Activated T-helper 1 cell treated with anti-CD3 and anti-CD28 coated beads, Interleukin-12 subunit alpha, Interleukin-12 subunit beta, Interleukin-2, Interleukin-4 antibody, amounts not matched to agents 30 ng/mL and 10 ng/mL and 1 ng/mL, durations not matched to agents 14 hours and 24 hours and 36 hours (primary cell): ENCODE data around the gene ESPNL. TPM values are rescaled to one million over a fixed set of nuclear protein-coding genes. Genes with fewer than 3 reads are reported as not detected.

Experiments used
- DNase-seq: peaks from one replicate; pipeline ENCODE4 v3.0.0; 2021; ENCODE audit warnings: low spot score
- H3K27ac Mint-ChIP-seq: one replicate; pipeline ENCODE4 v1.8.0; 2021; ENCODE audit warnings: mild to moderate bottlenecking, mixed read lengths
- H3K27me3 Mint-ChIP-seq: one replicate; pipeline ENCODE4 v1.8.0; 2022; ENCODE audit warnings: mild to moderate bottlenecking, moderate library complexity, mixed read lengths; ENCODE audit not compliant: insufficient read depth
- H3K36me3 Mint-ChIP-seq: one replicate; pipeline ENCODE4 v1.8.0; 2021; ENCODE audit warnings: low read depth, mixed read lengths
- H3K4me1 Mint-ChIP-seq: one replicate; pipeline ENCODE4 v1.8.0; 2021; ENCODE audit warnings: low read depth, mixed read lengths
- H3K4me3 Mint-ChIP-seq: one replicate; pipeline ENCODE4 v1.8.0; 2021; ENCODE audit warnings: mild to moderate bottlenecking, moderate library complexity, mixed read lengths
- H3K9me3 Mint-ChIP-seq: one replicate; pipeline ENCODE4 v1.8.0; 2021; ENCODE audit warnings: mixed read lengths
- intact Hi-C: fragments of 100-400 bp; cut with micrococcal nuclease; formaldehyde crosslinking; loops from one replicate; pipeline ENCODE4 v1.15.1; 2024
- total RNA-seq: library from RNA; stranded (reverse); gene quantifications from 2 replicates; pipeline ENCODE4 v1.2.3, GENCODE V29; 2022

Gene ESPNL
- total RNA-seq, 1 donor from 2014 or later: 0.05 TPM

DNA sequence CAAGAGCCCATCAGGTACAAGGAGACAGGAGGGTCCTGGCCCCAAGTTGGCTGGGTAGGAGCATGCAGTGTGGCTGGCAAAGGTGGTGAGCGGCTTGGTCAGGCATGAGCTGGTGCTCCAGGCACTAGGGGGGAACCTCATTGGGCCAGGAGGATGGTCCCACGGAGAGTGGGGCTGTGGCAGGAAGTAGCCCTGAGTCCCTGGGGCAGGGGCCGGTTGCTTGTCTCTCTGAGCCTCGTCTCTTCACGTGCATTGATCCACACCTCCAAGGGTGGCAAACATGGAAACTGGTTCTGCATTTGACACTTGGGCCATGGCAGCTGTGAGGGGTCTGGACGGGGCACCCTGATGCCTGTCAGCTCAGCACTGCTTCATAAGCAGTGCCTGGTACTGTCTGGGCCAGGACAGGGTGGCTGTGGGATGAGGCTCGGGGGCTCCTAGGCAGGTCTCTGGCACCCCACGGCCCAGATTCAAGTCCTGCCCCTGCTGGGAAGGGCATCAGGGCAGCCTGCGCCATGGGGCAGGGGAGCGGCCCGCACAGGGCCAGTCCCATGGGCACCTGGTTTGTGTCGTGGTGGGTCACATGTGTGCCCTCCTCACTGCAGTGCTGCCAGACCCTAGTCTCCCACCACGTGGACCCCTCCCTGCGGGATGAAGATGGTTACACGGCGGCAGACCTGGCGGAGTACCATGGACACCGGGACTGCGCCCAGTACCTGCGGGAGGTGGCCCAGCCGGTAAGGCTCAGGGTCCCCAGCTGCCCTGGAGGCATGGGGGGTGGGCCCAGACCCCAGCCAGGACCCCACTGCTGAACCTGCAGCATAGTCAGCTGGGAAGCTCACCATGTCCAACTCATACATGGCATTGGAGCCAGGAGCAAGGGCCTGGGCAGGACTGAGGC lies 16.4 kb downstream of the ESPNL start:
- intact Hi-C loops: no loop called here
- H3K9me3 Mint-ChIP-seq: peaks cover 18% of the 10 kb centered on the region
- H3K4me1 Mint-ChIP-seq: no peaks in the 10 kb centered on the region

DNA sequence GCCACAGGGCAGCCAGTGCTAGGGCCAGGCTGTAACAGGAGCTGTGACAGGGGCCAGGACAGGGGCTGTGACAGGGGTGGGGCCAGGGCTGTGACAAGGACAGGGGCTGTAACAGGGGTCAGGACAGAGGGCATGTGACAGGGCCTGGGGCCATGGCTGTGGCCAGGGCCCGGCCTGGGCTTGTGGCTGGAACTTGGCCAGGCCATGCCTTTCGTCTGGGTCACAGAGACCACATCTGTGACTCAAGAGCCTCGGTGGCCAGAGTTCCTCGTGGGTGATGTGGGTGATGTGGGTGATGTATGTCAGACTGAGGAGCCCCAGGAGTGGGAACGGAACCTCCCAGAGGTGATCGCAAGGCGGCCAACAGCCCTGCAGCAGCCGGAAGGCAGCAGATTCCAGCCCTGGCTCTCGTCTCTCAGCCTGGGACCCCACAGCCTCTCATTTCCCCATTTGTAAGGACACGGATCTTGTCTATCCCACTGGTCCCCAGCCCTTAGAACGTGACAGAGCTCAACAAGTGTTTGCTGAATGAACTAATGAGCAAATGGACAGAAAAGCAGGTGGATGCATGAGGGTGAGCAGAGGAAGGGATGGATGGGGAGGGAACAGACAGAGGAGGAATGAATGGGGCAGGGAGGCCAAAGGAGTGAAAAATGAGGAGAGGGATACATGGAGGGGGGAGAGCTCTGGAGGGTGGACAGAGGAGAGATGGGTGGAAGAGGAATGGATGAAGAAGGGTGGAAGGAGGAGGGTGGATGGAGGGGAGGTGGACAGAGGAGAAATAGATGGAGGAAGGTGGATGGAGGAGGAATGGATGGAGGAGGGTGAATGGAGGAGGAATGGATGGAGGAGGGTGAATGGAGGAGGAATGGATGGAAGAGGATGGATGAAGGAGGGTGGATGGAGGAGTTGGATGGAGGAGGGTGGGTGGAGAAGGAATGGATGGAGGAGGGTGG lies 17.3 kb downstream of the ESPNL start:
- no peak overlapping the region for H3K4me3 Mint-ChIP-seq
- intact Hi-C loops: no loop called here
- H3K4me1 Mint-ChIP-seq: no peaks in the 10 kb centered on the region
- no peak overlapping the region for H3K27ac Mint-ChIP-seq
- H3K36me3 Mint-ChIP-seq: no peaks in the 10 kb centered on the region
- peaks cover 10% of the 10 kb centered on the region for H3K9me3 Mint-ChIP-seq
- DNase-seq: no peak
- no peaks in the 10 kb centered on the region for H3K27me3 Mint-ChIP-seq

More for the DNA sequence above, 16.4 kb downstream of the ESPNL start:
- Mint-ChIP-seq H3K27ac (no peak overlapping the region), H3K36me3 (no peaks in the 10 kb centered on the region), H3K27me3 (no peaks in the 10 kb centered on the region), H3K4me3 (no peak overlapping the region)
- DNase-seq: no peak

DNA sequence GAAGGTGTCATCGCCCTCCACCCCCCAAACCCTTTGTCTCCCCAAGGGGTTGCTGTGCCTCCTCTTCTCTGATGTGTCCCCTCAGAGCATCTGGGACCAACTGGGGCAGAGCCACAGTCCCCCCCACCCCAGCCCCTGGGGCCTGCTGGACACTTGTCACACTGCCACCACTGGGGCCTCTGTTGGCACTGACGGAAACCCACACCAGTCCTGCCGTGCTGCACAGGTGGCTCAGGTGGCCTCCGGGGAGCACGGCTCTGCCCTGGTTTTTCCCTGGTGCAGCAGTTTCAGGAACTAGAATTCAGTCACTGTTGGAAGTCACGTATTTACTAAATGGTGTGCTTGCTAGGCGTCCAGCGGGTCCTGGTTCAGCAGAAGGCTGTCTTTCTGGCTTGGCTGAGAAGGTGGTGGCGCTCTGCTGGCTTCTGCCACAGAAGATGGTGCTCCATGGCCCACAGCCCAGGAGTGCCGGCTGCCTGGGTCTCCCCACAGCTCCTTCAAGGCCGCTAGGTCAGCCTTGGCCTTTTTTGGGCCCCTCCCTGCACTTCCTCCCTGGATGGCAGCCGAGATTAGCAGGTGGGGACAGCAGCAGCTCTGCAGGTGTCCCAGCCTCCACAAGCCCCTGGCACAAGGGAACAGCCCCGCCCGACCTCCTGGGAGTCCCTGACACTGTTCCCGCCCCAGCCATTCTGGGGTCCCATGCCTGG lies 19.8 kb downstream of the ESPNL start:
- Mint-ChIP-seq H3K36me3 (no peaks in the 10 kb centered on the region), H3K4me1 (no peaks in the 10 kb centered on the region), H3K27ac (no peak overlapping the region), H3K4me3 (no peak overlapping the region), H3K9me3 (no peaks in the 10 kb centered on the region), H3K27me3 (no peaks in the 10 kb centered on the region)
- intact Hi-C loops: no loop called here
- DNase-seq: no peak

DNA sequence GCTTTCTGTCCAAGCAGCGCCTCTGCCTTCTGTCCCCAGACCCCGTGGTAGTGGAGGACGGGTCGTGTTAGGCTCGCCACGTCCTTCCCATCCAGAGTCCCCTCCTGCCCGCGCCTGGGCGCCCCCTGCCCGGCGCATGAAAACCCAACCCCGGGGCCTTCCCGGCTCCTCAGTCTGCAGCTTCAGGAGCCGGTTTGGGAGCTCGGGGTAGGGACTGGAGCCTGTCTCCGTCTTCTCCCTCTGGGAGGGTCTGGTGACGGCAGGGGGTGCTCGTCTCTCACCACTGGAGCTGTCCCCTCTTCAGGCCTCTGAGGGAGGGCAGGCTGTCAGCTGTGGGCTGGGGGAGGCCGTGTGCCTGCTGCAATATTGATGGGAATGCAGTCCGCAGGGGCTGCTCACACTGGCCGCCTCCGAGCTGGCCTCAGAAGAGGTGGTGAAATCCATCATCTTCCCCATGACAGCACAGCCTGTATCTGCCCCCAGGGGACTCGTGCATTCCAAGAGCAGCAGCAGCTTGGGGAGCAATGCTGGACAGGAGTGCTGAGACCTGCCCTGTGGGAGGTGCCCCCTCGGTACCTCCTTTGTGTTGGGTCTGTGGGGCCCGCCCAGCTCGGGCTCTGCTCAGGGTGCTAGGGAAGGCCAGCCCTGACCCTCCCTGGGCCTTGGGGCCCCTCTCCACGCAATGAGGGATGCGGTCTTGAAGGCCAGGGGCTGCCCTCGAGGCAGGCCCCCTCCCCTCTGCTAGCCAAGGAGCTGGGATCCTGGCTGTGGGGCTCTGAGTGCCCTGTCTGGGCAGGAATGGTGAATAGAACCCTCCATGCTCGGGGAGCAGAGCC lies 20.5 kb downstream of the ESPNL start:
- Mint-ChIP-seq H3K4me1 (no peaks in the 10 kb centered on the region), H3K36me3 (no peaks in the 10 kb centered on the region), H3K4me3 (no peak overlapping the region)

DNA sequence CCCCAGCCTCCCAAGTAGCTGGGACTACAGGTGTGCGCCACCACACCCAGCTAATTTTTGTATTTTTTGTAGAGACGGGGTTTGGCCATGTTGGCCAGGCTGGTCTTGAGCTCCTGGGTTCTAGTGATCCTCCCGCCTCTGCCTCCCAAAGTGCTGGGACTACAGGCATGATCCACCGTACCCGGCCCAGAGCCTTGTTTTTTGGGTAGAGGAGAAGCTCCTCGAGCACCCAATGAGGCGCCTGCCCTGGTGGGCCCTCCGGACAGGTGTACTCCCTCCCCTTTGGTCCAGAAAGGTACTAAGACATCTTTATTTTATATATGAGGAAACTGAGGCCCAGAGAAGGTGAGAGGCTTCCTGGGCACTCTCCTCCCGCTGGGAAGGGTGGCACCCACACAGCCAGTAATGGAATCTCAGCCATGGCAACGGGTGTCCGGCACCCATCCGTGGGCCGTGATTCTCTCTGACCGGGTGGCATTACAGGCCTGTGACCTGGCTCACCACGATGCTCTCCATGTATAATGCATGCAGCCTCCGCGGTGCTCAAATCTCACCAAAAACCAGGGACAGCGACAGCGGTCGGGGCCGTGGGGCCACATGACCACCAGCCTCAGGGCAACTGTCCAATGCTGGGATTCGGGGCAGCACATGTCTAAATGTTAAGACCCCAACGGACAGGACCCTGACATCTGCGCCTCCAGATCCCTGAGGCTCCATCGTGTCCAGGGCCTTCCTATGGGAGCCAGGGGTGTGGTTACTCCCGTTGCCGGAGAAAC lies 21.6 kb downstream of the ESPNL start:
- Mint-ChIP-seq H3K4me3 (no peak overlapping the region), H3K4me1 (no peaks in the 10 kb centered on the region), H3K27me3 (no peaks in the 10 kb centered on the region), H3K36me3 (no peaks in the 10 kb centered on the region), H3K9me3 (no peaks in the 10 kb centered on the region), H3K27ac (no peak overlapping the region)
- no peak for DNase-seq
- intact Hi-C loops: no loop called here

More for the DNA sequence above, 20.5 kb downstream of the ESPNL start:
- Mint-ChIP-seq H3K27me3 (no peaks in the 10 kb centered on the region), H3K27ac (no peak overlapping the region), H3K9me3 (no peaks in the 10 kb centered on the region)
- DNase-seq: no peak
- intact Hi-C loops: no loop called here

DNA sequence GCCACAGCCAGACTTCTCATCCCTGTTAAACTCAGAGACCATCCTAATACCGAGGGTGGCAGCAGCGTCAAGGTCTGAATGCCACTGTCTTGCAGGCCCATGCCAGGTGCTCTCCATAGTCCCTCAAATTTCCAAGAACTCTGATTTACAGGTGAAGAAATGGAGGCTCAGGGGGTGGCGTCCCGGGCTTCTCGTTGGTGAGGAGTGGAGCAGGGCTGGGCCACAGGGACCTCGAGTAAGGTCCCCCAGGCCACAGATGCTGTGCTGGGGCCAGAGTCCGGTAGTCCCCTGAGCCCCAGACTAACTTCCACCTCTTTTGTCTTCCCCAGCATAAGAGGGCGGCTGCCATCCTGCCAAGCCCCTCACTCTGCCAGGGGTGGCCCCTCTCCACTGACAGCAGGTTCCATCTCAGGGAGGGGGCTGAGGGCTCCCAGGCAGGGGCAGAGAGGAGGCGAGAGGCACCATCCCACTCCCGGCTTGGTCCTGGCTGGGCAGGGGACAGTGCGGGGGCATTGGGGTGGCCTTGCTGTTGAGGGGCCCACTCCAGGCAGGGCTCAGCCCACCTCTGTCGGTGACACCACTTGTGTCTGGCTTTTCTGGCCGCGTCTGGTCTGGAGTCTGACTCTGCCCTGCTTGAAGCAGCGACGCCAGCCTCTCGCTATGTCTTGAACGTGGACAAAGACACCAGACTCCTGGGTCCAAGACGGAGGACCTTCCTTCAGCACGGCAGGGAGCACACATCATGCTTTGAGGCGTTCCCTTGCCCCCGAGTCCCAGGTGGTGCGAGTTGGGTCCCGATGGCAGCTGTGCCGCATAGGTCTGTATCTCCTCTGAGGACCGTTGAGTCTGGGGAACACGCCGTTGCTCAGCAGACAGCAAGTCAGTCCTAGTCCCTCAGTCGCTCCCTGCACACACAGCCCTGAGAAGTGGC lies 22.4 kb downstream of the ESPNL start:
- no peaks in the 10 kb centered on the region for H3K27me3 Mint-ChIP-seq
- DNase-seq: no peak
- no peaks in the 10 kb centered on the region for H3K36me3 Mint-ChIP-seq
- H3K4me3 Mint-ChIP-seq: no peak overlapping the region
- no peaks in the 10 kb centered on the region for H3K4me1 Mint-ChIP-seq
- H3K9me3 Mint-ChIP-seq: no peaks in the 10 kb centered on the region
- H3K27ac Mint-ChIP-seq: no peak overlapping the region
- intact Hi-C loops: no loop called here

DNA sequence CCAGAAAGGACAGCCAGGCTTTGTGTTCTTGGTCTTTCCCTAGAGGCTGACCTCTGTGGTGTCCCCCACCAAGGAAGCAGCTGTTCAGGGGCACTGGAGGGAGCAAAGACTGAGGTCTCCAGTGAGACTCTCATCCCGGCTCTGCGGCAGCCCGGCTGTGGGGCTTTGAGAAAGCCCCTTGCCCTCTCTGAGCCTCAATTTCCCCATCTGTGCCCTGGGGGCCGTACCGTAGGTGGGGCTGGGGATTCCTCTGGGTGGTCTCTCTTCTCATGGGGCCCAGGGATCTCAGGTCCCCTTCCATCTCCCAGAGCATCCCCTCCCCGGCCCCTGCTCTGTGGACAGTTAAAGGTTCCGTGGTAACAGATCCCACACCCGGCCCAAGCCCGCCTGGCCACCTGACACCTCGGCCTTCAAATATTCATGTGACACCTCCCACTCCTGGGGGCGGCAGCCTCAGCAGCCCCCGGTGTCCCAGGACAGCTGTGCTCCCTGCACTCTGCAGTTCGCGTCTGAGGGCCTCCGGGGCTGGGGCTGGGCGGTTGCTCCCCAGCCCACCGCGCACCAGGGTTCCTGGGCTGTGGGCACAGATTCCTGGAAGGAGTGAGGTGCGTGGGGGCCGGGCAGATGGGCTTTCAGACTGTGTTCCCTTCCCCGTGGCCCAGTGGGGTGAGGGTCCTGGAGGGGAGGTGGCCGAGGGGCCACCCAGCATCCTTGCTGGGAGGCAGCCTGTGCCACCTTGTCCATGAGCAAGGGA lies 23.3 kb downstream of the ESPNL start:
- H3K4me3 Mint-ChIP-seq: no peak overlapping the region
- no peaks in the 10 kb centered on the region for H3K4me1 Mint-ChIP-seq
- H3K9me3 Mint-ChIP-seq: no peaks in the 10 kb centered on the region
- H3K27me3 Mint-ChIP-seq: no peaks in the 10 kb centered on the region
- no peak for DNase-seq
- intact Hi-C loops: no loop called here
- no peaks in the 10 kb centered on the region for H3K36me3 Mint-ChIP-seq
- no peak overlapping the region for H3K27ac Mint-ChIP-seq

DNA sequence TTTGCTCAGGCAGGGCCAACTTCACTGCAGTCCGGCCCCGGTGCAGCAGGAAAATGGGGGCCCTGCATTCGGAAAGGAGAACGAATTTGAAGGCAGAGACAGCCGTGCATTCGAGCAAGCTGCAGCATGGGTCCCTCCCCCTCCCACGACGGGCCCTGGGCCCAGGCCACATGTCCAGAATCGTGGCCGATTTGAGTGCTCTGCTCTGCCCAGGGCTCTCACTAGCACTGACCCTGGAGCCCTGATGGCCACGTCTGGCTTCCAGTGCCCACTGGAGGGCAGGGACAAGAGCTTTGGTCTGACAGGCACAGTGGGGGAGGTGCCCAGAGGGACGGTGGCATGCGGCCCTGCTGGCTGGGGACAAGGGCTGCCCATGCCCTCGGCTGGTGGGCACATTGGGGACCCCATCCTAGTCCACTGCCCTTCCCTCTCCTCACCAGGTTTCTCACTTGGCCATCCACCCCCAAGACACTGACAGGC lies 23.9 kb downstream of the ESPNL start:
- no peak overlapping the region for H3K4me3 Mint-ChIP-seq
- H3K27me3 Mint-ChIP-seq: no peaks in the 10 kb centered on the region
- H3K4me1 Mint-ChIP-seq: no peaks in the 10 kb centered on the region
- no peak overlapping the region for H3K27ac Mint-ChIP-seq
- intact Hi-C loops: no loop called here
- H3K9me3 Mint-ChIP-seq: no peaks in the 10 kb centered on the region
- no peak for DNase-seq
- H3K36me3 Mint-ChIP-seq: no peaks in the 10 kb centered on the region

DNA sequence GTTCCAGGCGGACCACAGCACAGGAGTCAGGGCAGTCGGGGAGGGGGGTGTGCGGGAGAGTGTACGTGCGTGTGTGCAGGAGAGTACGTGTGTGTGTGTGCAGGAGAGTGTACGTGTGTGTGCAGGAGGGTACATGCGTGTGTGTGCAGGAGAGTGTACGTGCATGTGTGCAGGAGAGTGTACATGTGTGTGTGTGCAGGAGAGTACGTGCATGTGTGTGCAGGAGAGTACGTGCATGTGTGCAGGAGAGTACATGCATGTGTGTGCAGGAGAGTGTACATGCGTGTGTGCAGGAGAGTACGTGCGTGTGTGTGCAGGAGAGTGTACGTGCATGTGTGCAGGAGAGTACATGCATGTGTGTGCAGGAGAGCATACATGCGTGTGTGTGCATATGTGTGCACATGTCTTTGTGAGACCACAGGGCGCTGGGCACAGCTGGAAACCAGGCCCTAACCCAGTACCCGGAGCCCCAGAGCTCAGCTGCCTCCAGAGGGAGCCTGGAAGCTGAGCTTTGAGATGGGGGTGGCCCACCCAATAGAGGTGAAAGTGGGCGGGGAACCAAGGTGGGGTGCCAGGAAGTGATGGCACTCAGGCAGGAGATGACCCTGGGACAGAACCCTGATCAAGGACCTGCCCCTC lies 24.5 kb downstream of the ESPNL start:
- no peak overlapping the region for H3K4me3 Mint-ChIP-seq
- intact Hi-C loops: no loop called here
- no peaks in the 10 kb centered on the region for H3K27me3 Mint-ChIP-seq

More for the DNA sequence above, 24.5 kb downstream of the ESPNL start:
- no peak for DNase-seq
- Mint-ChIP-seq H3K36me3 (no peaks in the 10 kb centered on the region), H3K4me1 (no peaks in the 10 kb centered on the region), H3K9me3 (no peaks in the 10 kb centered on the region), H3K27ac (no peak overlapping the region)
